Hematopoietic multipotent progenitor cell treated with erythropoietin and hydrocortisone succinate and interleukin-3 and kit ligand, for 15 days (in vitro differentiated cells): ENCODE data around the gene HIF3A.
"Not testable (repeated sequence)": the region's sequence is repeated elsewhere in the genome, so short reads cannot be mapped to it uniquely, and the experiment has no call there.

Experiments
- DNase-seq: peaks from one replicate; pipeline ENCODE4 v3.0.0-alpha.2; 2015; ENCODE audit warnings: low spot score

HIF3A gene

DNA sequence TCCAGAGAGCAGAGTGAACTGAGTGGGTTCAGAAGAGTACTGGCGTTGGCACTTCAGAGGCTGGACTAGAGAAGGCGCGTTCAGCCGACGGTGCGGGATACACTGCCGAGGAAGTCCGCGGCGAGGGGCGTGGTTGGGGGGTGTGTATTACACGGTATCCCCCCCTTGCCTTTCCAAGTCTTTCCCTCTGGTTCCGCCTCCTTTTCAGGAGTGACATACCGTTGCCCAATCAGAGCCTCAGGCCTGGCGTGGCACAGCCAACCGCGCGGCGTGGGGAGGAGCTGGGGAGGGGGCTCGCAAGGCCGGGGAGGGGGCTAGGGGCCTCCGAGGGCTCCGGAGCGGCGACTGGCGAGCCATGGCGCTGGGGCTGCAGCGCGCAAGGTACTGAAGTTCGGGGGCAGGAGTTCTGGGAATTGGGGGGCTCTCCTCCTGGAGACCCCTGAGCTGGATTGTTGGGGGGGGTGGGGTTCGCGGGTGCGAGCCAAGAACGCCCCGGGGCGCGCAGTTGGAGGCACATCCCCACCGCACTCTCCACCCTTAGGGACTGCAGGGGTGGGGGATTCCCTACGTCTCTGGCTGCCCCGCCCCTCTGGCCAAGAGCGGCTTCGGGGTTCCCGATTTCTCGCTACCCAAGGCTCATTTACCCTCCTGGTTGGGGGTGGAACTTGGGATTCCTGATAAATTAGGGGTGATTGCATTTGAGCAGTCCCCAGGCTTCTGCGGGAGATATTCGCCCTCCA, at the start of gene HIF3A:
Gene HIF3A (plus strand): TSS at position 321 of the 740 bp plus-strand sequence. CDS start 35 bp downstream, at position 356.
- DNase-seq: no peak

- DNase-seq: no peak
These were observed 46.6 kb upstream of the HIF3A start for GRCh38 chr19:46250076-46250735.

- DNase-seq: no peak
These were observed 45.4 kb upstream of the HIF3A start for GRCh38 chr19:46251416-46251815.

DNA sequence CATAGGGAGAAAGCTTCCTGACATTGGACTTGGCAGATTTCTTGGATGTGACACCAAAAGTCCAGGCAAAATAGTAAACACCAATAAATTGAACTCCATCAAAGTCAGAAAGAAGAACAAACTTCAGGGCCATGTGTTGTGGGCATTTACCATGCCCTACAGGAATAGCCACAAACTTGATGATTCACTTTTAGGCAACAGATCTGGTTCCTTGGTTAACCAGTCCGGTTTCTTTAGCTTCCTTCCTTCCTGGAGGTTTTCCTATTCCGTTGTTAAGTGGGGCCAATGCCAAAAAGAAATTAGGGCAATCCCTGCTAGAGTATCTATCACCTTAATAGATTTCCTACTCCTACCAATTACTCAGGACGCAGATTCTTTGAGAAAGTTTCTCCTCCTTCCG, 42.1 kb upstream of the HIF3A start:
- DNase-seq: no peak

DNA sequence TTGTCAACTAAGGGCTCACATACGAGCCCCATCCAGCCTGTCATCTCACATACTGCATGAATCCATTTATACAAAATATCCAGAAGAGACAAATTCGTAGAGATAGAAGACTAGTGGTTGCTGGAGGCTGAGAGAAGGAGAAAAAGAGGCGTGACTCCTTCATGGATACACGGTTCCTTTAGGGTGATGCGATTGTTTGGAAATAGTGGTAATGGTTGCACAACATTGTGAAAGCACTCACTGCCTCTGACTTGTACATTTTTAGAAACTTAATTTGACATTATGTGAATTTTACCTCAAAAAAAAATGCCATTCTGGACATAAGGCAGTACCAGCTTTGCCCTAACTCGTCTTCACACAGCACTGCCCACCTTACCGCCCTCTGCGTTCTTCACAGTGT, 40.0 kb upstream of the HIF3A start:
- DNase-seq: no peak

GRCh38 chr19:46261501-46261900, 35.3 kb upstream of the HIF3A start:
- DNase-seq: not testable (repeated sequence)

DNA sequence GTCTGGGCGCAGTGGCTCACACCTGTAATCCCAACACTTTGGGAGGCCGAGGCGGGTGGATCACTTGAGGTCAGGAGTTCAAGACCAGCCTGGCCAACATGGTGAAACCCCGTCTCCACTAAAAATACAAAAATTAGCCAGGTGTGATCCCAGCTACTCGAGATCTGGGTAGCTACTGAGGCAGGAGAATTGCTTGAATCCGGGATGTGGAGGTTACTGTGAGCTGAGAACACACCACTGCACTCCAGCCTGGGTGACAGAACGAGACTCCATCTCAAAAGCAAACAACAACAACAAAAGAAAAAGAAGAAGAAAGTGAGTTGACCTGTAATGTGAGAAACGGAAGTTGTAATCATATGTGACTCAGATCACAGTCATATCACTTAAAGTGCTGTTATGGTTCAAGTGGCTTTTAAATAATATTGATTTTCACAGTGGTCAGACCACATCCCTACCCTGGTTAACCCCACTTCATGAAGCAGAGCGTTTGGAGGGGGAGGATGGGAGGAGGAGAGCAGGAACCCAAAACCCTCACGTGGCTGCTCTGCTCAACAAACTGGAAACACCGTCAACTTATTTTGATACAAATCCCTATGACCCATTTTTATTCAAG, 34.1 kb upstream of the HIF3A start:
- not testable (repeated sequence) for DNase-seq

- DNase-seq: not testable (repeated sequence)
These were observed 32.0 kb upstream of the HIF3A start for GRCh38 chr19:46264801-46265200.

GRCh38 chr19:46265217-46265828, 31.5 kb upstream of the HIF3A start:
- peak; percentile 76 for DNase-seq

GRCh38 chr19:46269101-46269500, 27.7 kb upstream of the HIF3A start:
- no peak for DNase-seq

DNA sequence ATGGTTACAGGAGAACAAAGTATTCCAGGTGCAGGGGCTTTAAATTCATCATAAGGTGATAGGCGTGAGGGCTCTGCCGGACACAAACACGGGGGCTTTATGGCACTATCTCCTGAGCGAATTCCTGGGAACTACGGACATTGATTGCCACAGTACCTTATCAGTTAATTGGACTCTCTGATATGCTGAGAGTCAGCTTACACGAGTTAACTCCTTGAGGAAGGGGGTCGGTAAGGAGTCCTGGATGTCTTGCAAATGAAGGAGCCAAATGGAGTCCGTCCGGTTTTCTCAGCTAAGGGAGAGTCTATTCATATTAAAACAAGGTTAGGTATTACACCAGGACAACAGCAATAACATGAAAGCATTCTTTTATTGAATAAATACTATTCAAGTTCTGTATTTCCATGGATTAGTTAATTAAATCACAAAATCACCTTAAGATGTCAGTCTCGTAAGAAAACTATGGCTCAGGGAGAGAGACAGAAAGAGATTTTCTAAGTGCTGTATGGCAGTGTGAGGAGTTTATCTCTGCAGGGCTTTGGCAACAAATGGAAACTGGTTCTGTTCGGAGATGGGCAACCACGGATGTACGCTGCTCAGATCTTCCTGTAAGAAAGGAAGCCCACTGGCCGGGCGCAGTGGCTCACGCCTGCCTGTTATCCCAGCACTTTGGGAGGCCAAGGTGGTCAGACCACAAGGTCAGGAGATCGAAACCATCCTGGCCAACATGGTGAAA, 26.2 kb upstream of the HIF3A start:
- DNase-seq: no peak

GRCh38 chr19:46271481-46272197, 25.2 kb upstream of the HIF3A start:
- no peak for DNase-seq

DNA sequence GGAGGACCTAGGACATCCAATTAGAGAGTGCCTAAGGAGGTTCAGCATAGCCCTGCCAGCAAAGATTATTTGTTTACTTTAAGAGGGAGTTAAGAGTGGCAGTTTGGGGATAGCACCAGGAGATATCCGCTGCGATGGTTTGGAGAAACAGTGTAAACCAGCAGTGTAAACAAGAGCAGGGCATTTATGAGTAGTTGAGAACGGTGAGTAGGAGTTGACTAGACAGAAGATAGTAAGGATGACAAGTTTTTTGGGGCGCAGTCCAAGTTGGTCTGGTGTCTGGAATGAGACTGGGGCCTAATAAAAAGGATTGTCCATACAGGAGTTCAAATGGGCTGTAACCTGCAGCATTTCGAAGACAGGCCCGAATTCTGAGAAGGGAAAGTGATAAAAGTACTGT, 22.9 kb upstream of the HIF3A start:
- DNase-seq: not testable (repeated sequence)

DNA sequence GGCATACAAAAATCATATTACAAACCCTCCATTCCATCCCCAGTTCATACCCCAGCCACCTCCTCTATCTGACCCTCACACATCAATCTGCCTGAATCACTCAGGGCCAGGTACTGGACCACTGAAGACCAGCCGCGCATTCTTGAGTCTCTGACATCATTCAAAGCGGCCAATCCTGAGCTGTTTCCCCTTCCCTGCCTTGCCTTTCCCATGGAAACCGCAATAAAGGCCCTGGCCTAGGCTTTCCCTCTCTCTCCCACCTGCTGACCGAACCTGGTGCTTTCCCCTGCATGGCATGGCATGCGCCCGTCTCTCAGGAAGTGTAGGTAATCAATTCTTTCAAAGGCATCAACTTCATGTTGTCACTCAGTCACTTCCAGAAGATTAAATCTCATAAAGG, 17.7 kb upstream of the HIF3A start:
- no peak for DNase-seq

- no peak for DNase-seq
These were observed 13.1 kb upstream of the HIF3A start for GRCh38 chr19:46283771-46284170.

DNA sequence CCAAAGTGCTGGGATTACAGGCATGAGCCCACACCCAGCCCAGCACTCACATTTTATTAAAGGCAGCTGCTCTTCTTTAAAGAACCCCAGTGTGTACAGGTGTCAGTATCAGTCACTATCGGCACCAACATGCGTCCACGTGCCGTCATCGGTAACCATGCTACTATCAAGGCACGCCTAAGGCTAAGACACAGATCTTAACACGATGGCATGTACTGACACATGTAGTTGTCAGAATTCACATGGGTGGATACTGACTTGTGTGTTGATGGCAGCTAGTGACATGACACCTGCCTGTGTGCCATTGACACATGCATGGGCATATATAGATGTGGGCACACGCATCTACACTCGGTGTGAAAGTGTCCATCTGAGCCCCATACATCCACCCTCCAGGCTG, 12.2 kb upstream of the HIF3A start:
- no peak for DNase-seq

GRCh38 chr19:46287585-46287984, 9.3 kb upstream of the HIF3A start:
- DNase-seq: no peak

DNA sequence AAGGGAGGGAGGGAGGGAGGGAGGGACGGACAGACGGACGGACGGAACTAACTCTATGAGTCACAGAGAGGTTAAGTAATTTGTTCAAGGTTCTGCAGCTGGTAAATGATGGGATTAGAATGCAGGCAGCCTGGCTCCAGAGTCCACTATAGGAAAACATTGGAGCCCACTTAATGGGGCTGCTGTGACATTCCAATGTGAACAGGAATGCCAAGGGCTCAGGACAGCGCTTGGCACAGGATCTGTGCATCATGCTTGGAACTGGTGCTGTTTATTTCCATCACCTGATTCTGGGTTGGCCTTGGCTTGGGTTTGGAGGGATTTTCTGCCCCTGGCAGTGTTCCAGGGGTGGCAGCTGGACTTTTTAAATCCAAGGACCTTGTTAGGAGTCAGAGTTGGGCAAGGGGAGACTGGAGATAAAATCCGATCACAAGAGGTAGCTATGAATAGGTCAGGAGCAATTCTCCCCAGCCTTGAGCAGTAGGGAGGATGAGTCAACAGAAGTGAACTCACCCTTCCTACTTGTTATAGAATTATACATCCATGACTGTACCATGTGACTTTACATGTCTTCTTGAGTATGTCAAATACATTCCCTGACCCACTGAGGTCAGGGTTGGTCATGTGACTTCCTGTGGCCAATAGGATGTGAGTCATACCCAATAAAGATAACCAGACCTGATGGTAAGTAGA, 7.8 kb upstream of the HIF3A start:
- DNase-seq: no peak

GRCh38 chr19:46289724-46290619, 6.9 kb upstream of the HIF3A start:
- DNase-seq: no peak

DNA sequence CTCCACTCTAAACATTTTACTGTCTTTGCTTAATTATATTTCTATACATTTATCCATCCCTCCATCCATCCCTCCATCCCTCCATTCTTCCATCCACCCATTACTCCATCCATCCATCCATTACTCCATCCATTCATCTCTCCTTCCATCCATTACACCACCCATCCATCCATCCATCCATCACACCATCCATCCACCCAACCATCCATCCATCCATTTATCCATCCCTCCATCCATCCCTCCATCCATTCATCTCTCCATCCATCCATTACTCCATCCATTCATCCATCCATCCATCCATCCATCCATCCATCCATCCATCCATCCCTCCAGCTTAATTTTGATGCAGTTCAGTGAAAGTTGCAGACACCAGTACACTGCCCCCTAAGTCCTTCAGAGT, 5.0 kb upstream of the HIF3A start:
- no peak for DNase-seq
